GM18517 (cell line): ENCODE measurements around the gene MAB21L4.
A peak's percentile ranks its signal among the peaks of the same experiment; 100 is the strongest.

Experiments
- ATAC-seq: cut with Tn5 transposase; IDR thresholded peaks from one replicate; pipeline ENCODE4 v1.9.1; 2021; ENCODE audit warnings: mild to moderate bottlenecking, moderate library complexity; ENCODE audit not compliant: unreplicated experiment

The MAB21L4 gene

GRCh38 chr2:240869109-240869955, 26.6 kb downstream of the MAB21L4 start:
- no peak for ATAC-seq

GRCh38 chr2:240868286-240869108, 27.5 kb downstream of the MAB21L4 start, which contains the start of gene AGXT:
AGXT (plus strand) TSS chr2:240868824; CDS start chr2:240868866, 42 bp downstream.
- no peak for ATAC-seq

- no peak for ATAC-seq
These were observed 30.6 kb downstream of the MAB21L4 start for GRCh38 chr2:240865391-240865790.

GRCh38 chr2:240864475-240864874, 31.5 kb downstream of the MAB21L4 start:
- no peak for ATAC-seq

GRCh38 chr2:240861547-240861946, 34.4 kb downstream of the MAB21L4 start:
- ATAC-seq, result no peak

- ATAC-seq, result no peak
These were observed 37.1 kb downstream of the MAB21L4 start for GRCh38 chr2:240858871-240859270.

GRCh38 chr2:240858321-240858720, 37.6 kb downstream of the MAB21L4 start:
- no peak for ATAC-seq

GRCh38 chr2:240857039-240858008, 38.6 kb downstream of the MAB21L4 start:
- no peak for ATAC-seq

- no peak for ATAC-seq
These were observed 39.6 kb downstream of the MAB21L4 start for GRCh38 chr2:240856151-240856980.

- ATAC-seq, result no peak
These were observed 40.3 kb downstream of the MAB21L4 start for GRCh38 chr2:240855670-240856069.

- ATAC-seq, result no peak
These were observed 43.2 kb downstream of the MAB21L4 start for GRCh38 chr2:240852671-240853314.

GRCh38 chr2:240851078-240851991, 44.6 kb downstream of the MAB21L4 start:
- peak; percentile 51 for ATAC-seq

GRCh38 chr2:240850756-240851077, 45.2 kb downstream of the MAB21L4 start:
- ATAC-seq, result no peak

- no peak for ATAC-seq
These were observed 45.9 kb downstream of the MAB21L4 start for GRCh38 chr2:240850026-240850425.

- ATAC-seq, result no peak
These were observed 46.9 kb downstream of the MAB21L4 start for GRCh38 chr2:240848900-240849680.

- ATAC-seq, result no peak
These were observed 48.1 kb downstream of the MAB21L4 start for GRCh38 chr2:240847817-240848216.

- ATAC-seq, result no peak
These were observed 48.9 kb downstream of the MAB21L4 start for GRCh38 chr2:240846873-240847595.
